ENCODE results near the gene NUP133. TPM values are rescaled to one million over a fixed set of nuclear protein-coding genes. Genes with fewer than 3 reads are reported as not detected.

Gene NUP133
- total RNA-seq, 2 donors from 2014 or later = 67.8 to 68.4 TPM

DNA sequence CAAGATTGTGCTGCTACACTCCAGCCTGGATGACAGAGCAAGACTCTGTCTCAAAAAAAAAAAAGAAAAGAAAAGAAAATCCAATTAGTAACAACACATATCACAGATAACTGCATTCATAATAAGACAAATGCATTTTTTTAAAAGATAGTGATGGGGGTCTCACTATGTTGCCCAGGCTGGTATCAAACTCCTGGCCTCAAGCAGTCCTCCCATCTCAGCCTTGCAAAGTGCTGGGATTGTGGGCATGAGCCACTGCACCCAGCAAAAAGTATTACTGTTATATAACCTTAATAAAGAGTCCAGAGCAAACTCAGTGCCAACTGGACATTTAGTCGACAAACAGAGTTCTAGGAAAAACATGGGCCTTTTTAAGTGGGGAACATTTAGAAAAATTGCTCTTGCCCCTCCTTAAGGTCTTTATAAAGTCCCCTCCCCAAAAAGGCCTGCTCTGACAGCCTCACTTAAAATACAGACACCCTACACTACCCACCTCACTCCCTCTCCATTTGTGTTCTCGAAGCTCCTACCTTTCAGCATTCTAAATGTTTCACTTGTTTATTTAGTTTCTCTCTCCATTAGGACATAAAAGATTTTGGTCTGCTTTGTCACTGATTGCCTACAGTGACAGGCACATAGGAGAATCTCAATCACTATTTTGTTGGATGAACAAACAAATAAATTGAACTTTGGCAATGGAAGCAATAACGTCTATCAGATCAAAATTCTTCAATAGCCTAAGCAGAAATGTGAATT lies 42.8 kb upstream of the NUP133 start:
- Histone ChIP-seq H3K9ac (ENCODE audit: extremely low read depth, low read length, poor library complexity, severe bottlenecking) (no peak overlapping the region), H3K4me1 (ENCODE audit: control insufficient read depth, insufficient read depth, low read length) (peaks cover 4% of the 10 kb centered on the region), H3K36me3 (ENCODE audit: control insufficient read depth, insufficient read depth, low read length) (peaks cover 14% of the 10 kb centered on the region), H3K27me3 (ENCODE audit: control insufficient read depth, insufficient read depth, low read length, poor library complexity, severe bottlenecking) (no peaks in the 10 kb centered on the region), H3K27ac (ENCODE audit: low read depth, low read length) (no peak overlapping the region), H3K4me3 (ENCODE audit: low read length) (no peak overlapping the region), H3K9me3 (ENCODE audit: control insufficient read depth, low read length) (no peaks in the 10 kb centered on the region)
- Mint-ChIP-seq H3K4me1 (peaks cover 15% of the 10 kb centered on the region), H3K27me3 (ENCODE audit: insufficient read depth) (no peaks in the 10 kb centered on the region), H3K4me3 (no peak overlapping the region), H3K9me3 (no peaks in the 10 kb centered on the region), H3K27ac (no peak overlapping the region), H3K36me3 (ENCODE audit: low read depth) (peaks cover 20% of the 10 kb centered on the region)
- no peak for DNase-seq
- TF ChIP-seq, protein P1, sequence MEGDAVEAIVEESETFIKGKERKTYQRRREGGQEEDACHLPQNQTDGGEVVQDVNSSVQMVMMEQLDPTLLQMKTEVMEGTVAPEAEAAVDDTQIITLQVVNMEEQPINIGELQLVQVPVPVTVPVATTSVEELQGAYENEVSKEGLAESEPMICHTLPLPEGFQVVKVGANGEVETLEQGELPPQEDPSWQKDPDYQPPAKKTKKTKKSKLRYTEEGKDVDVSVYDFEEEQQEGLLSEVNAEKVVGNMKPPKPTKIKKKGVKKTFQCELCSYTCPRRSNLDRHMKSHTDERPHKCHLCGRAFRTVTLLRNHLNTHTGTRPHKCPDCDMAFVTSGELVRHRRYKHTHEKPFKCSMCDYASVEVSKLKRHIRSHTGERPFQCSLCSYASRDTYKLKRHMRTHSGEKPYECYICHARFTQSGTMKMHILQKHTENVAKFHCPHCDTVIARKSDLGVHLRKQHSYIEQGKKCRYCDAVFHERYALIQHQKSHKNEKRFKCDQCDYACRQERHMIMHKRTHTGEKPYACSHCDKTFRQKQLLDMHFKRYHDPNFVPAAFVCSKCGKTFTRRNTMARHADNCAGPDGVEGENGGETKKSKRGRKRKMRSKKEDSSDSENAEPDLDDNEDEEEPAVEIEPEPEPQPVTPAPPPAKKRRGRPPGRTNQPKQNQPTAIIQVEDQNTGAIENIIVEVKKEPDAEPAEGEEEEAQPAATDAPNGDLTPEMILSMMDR (conservative IDR thresholded peaks at IDR 0.05) = no peak
- 95 to 96% methylated on average over 3 of the region's 3 CpGs for WGBS, 2 experiments (ENCODE audit: insufficient coverage in 1 of 2, insufficient read length in 1 of 2)

DNA sequence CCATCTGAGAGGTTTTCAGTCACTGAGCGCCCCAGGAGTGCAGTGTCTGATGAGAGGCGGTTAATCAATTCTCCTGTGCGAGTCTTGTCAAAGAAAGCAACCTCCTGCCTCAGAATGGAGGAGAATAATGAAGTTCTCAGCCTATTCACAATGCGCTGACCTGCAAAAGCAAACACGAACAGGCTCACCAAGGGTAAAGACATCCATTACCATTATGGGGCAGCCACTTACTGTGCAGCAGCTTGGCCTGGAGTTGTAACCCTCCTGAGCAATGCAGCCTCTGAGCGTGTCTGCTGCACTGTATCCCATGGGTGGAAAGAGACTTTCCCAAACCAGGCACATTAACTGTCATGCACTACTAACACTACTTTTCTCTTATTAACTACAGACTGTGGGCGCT lies 39.4 kb upstream of the NUP133 start:
- no peaks in the 10 kb centered on the region for H3K4me1 ChIP-seq (ENCODE audit: control insufficient read depth, insufficient read depth, low read length)
- H3K27me3 ChIP-seq (ENCODE audit: control insufficient read depth, insufficient read depth, low read length, poor library complexity, severe bottlenecking) = no peaks in the 10 kb centered on the region
- 94 to 95% methylated on average over 6 of the region's 7 CpGs for WGBS, 2 experiments (ENCODE audit: insufficient coverage in 1 of 2, insufficient read length in 1 of 2)
- H3K9ac ChIP-seq (ENCODE audit: extremely low read depth, low read length, poor library complexity, severe bottlenecking) = no peak overlapping the region
- H3K4me3 ChIP-seq (ENCODE audit: low read length) = no peak overlapping the region
- H3K27ac Mint-ChIP-seq = no peak overlapping the region
- peaks cover 6% of the 10 kb centered on the region for H3K4me1 Mint-ChIP-seq
- H3K36me3 Mint-ChIP-seq (ENCODE audit: low read depth) = peaks cover 47% of the 10 kb centered on the region
- DNase-seq = no peak
- no peak overlapping the region for H3K27ac ChIP-seq (ENCODE audit: low read depth, low read length)
- H3K27me3 Mint-ChIP-seq (ENCODE audit: insufficient read depth) = no peaks in the 10 kb centered on the region
- peaks cover 38% of the 10 kb centered on the region for H3K36me3 ChIP-seq (ENCODE audit: control insufficient read depth, insufficient read depth, low read length)
- H3K9me3 ChIP-seq (ENCODE audit: control insufficient read depth, low read length) = no peaks in the 10 kb centered on the region
- H3K9me3 Mint-ChIP-seq = no peaks in the 10 kb centered on the region
- TF ChIP-seq, protein P1 (conservative IDR thresholded peaks at IDR 0.05) = no peak
- H3K4me3 Mint-ChIP-seq = no peak overlapping the region

DNA sequence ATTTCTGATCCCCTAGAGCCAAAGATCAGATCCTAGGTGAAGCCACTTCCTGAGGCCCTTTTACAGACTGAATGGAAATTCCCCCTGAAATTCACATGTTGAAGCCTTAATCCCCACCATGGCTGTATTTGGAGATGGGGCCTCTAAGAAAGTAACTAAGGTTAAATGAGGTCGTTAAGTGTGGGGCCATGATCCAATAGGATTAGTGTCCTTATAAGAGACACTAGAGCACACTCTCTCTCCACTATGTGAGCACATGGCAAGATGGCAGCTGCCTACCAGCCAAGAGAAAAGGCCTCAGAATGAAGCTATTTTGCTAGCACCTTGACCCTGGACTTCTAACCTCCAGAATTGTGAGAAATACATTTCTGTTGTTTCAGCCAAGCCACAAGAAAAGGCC lies 36.4 kb upstream of the NUP133 start:
- Histone ChIP-seq H3K27ac (ENCODE audit: low read depth, low read length) (no peak overlapping the region), H3K4me1 (ENCODE audit: control insufficient read depth, insufficient read depth, low read length) (no peaks in the 10 kb centered on the region), H3K27me3 (ENCODE audit: control insufficient read depth, insufficient read depth, low read length, poor library complexity, severe bottlenecking) (no peaks in the 10 kb centered on the region), H3K36me3 (ENCODE audit: control insufficient read depth, insufficient read depth, low read length) (peaks cover 63% of the 10 kb centered on the region), H3K9me3 (ENCODE audit: control insufficient read depth, low read length) (no peaks in the 10 kb centered on the region), H3K4me3 (ENCODE audit: low read length) (no peak overlapping the region), H3K9ac (ENCODE audit: extremely low read depth, low read length, poor library complexity, severe bottlenecking) (no peak overlapping the region)
- no peaks in the 10 kb centered on the region for H3K27me3 Mint-ChIP-seq (ENCODE audit: insufficient read depth)
- peaks cover 68% of the 10 kb centered on the region for H3K36me3 Mint-ChIP-seq (ENCODE audit: low read depth)
- H3K9me3 Mint-ChIP-seq = no peaks in the 10 kb centered on the region
- no peak overlapping the region for H3K4me3 Mint-ChIP-seq
- H3K4me1 Mint-ChIP-seq = peaks cover 6% of the 10 kb centered on the region
- H3K27ac Mint-ChIP-seq = no peak overlapping the region
- DNase-seq = no peak
- 85% methylated on average over 1 of the region's 1 CpG; no CpG with 5 or more reads in 1 of the 2 experiments for whole genome bisulfite sequencing, 2 experiments (ENCODE audit: insufficient coverage in 1 of 2, insufficient read length in 1 of 2)
- TF ChIP-seq, protein P1 (conservative IDR thresholded peaks at IDR 0.05) = no peak

Data from endodermal cell (in vitro differentiated cells).